ENCODE measurements around the gene KIF16B. TPM values are rescaled to one million over a fixed set of nuclear protein-coding genes. Genes with fewer than 3 reads are reported as not detected.

KIF16B gene
- total and polyA plus RNA-seq, 2 experiments from 2014 or later = 6.5 to 11.1 TPM

- no peak for TF ChIP-seq ZNF462 (CRISPR knock-in tag; IDR thresholded peaks at IDR 0.05)
Measured at GRCh38 chr20:16552015-16552414, 21.2 kb downstream of the KIF16B start (continued).

GRCh38 chr20:16551607-16552006 is 21.6 kb downstream of the KIF16B start:
- no peak for ATAC-seq
- H3K4me3 Mint-ChIP-seq = no peak overlapping the region
- DNase-seq (ENCODE audit: low spot score) = no peak
- peaks cover 23% of the 10 kb centered on the region for H3K36me3 Mint-ChIP-seq (ENCODE audit: low read depth)
- no peaks in the 10 kb centered on the region for H3F3A ChIP-seq (replicated peaks; ENCODE audit: low read depth)
- peaks cover 2% of the 10 kb centered on the region for H3K27me3 Mint-ChIP-seq (ENCODE audit: insufficient read depth, low read depth, poor library complexity)
- no peak overlapping the region for H2AFZ ChIP-seq
- no peaks in the 10 kb centered on the region for H4K20me1 ChIP-seq (replicated peaks; ENCODE audit: insufficient read depth)
- no peaks in the 10 kb centered on the region for H3K27me3 ChIP-seq (ENCODE audit: insufficient read depth)
- no peaks in the 10 kb centered on the region for H3K9me2 ChIP-seq (ENCODE audit: insufficient read depth)
- H3K4me1 ChIP-seq (ENCODE audit: insufficient read depth) = no peaks in the 10 kb centered on the region
- H3K4me1 Mint-ChIP-seq = peaks cover 15% of the 10 kb centered on the region
- H3K9me3 Mint-ChIP-seq = peaks cover 22% of the 10 kb centered on the region
- H3K27ac ChIP-seq (ENCODE audit: low read depth) = no peak overlapping the region
- 0 out of 2 replicates have a peak, but pooled peaks cover 4% of the 10 kb centered on the region for H3K79me2 ChIP-seq (replicated peaks; ENCODE audit: insufficient read depth)
- no peak overlapping the region for H3K4me2 ChIP-seq
- no peak overlapping the region; the same call in 1 of the 2 replicates for H3K27ac Mint-ChIP-seq
- H3K36me3 ChIP-seq (ENCODE audit: insufficient read depth) = no peaks in the 10 kb centered on the region
- H3K4me3 ChIP-seq = no peak overlapping the region
- TF ChIP-seq CREB1 (CRISPR knock-in tag; IDR thresholded peaks at IDR 0.05; ENCODE audit: low read depth) (no peak), EZH2 (IDR thresholded peaks at IDR 0.05; ENCODE audit: low read depth, unreplicated experiment) (no peak)

GRCh38 chr20:16548068-16548672 is 25.1 kb downstream of the KIF16B start:
- Histone ChIP-seq H3F3A (replicated peaks; ENCODE audit: low read depth) (no peaks in the 10 kb centered on the region), H3K27ac (ENCODE audit: low read depth) (no peak overlapping the region), H3K36me3 (ENCODE audit: insufficient read depth) (no peaks in the 10 kb centered on the region), H3K4me1 (ENCODE audit: insufficient read depth) (no peaks in the 10 kb centered on the region), H4K20me1 (replicated peaks; ENCODE audit: insufficient read depth) (no peaks in the 10 kb centered on the region), H3K27me3 (ENCODE audit: insufficient read depth) (no peaks in the 10 kb centered on the region), H3K9me2 (ENCODE audit: insufficient read depth) (0 out of 2 replicates have a peak, but pooled peaks cover 3% of the 10 kb centered on the region), H3K4me3 (no peak overlapping the region), H2AFZ (no peak overlapping the region), H3K79me2 (replicated peaks; ENCODE audit: insufficient read depth) (no peaks in the 10 kb centered on the region), H3K4me2 (no peak overlapping the region)
- Mint-ChIP-seq H3K9me3 (no peaks in the 10 kb centered on the region; the same call in 2 of the 3 replicates), H3K36me3 (ENCODE audit: low read depth) (peaks cover 5% of the 10 kb centered on the region; the same call in 2 of the 3 replicates), H3K27me3 (ENCODE audit: insufficient read depth, low read depth, poor library complexity) (no peaks in the 10 kb centered on the region), H3K4me3 (no peak overlapping the region), H3K4me1 (peaks cover 12% of the 10 kb centered on the region), H3K27ac (no peak overlapping the region)
- DNase-seq (ENCODE audit: low spot score) (no peak), ATAC-seq (no peak)
- TF ChIP-seq ZNF462 (CRISPR knock-in tag; IDR thresholded peaks at IDR 0.05) (no peak), EZH2 (IDR thresholded peaks at IDR 0.05; ENCODE audit: low read depth, unreplicated experiment) (no peak)

All from GM23338 (cell line).